SU-DHL-6 (cell line): Measurements from ENCODE around the gene ORAI3.

Experiments used
- H2AFZ ChIP-seq: fragments of 200-600 bp; sonication (generic); 2 replicates; pipeline ENCODE4 v1.6.1; 2014; ENCODE audit warnings: low read depth, mild to moderate bottlenecking, moderate library complexity, mixed read lengths, antibody characterized with exemption, low read length; ENCODE audit not compliant: severe bottlenecking
- H3F3A ChIP-seq: fragments of 200-600 bp; shearing (Covaris generic); 2 replicates; pipeline ENCODE4 v1.6.0; 2016; ENCODE audit warnings: antibody characterized with exemption, mild to moderate bottlenecking; ENCODE audit not compliant: insufficient read depth
- H3K27ac ChIP-seq: fragments of 200-600 bp; sonication (generic); 2 replicates; pipeline ENCODE4 v1.5.1; 2016; ENCODE audit warnings: low read depth, mild to moderate bottlenecking, low read length, moderate library complexity, mixed read lengths
- H3K27me3 ChIP-seq: fragments of 200-600 bp; sonication (generic), shearing (Covaris generic); 2 replicates; pipeline ENCODE4 v1.6.0; 2014; ENCODE audit warnings: mild to moderate bottlenecking, low read length
- H3K36me3 ChIP-seq: fragments of 200-600 bp; sonication (generic); 2 replicates; pipeline ENCODE4 v1.6.1; 2014; ENCODE audit warnings: mild to moderate bottlenecking, low read length, mixed read lengths
- H3K4me2 ChIP-seq: fragments of 300-600, 200-600 bp; shearing (Covaris generic), sonication (generic); 2 replicates; pipeline ENCODE4 v1.6.0; 2014; ENCODE audit warnings: low read length, low read depth, mild to moderate bottlenecking; ENCODE audit not compliant: poor library complexity, severe bottlenecking
- H3K4me3 ChIP-seq: fragments of 200-600 bp; sonication (generic); 2 replicates; pipeline ENCODE4 v1.5.1; 2014; ENCODE audit warnings: antibody characterized with exemption, low read length, mild to moderate bottlenecking, mixed read lengths; ENCODE audit not compliant: insufficient read depth, poor library complexity, severe bottlenecking
- H3K79me2 ChIP-seq: fragments of 200-600 bp; sonication (generic); 2 replicates; pipeline ENCODE4 v1.6.1; 2014; ENCODE audit warnings: mild to moderate bottlenecking, low read length, moderate library complexity; ENCODE audit not compliant: insufficient read depth
- H3K9ac ChIP-seq: fragments of 200-600 bp; sonication (generic); 2 replicates; pipeline ENCODE4 v1.7.0; 2014; ENCODE audit warnings: mild to moderate bottlenecking, low read length
- H3K9me2 ChIP-seq: fragments of 200-600 bp; sonication (generic); replicated peaks from 2 replicates; pipeline ENCODE4 v1.6.1; 2014; ENCODE audit warnings: low read length; ENCODE audit not compliant: insufficient read depth
- H3K9me3 ChIP-seq: fragments of 200-600 bp; sonication (generic); 2 replicates; pipeline ENCODE4 v1.6.1; 2014; ENCODE audit warnings: low read length, mixed read lengths; ENCODE audit not compliant: insufficient read depth
- H4K20me1 ChIP-seq: fragments of 200-600 bp; sonication (generic); 2 replicates; pipeline ENCODE4 v1.6.1; 2014; ENCODE audit warnings: low read depth, mild to moderate bottlenecking, antibody characterized with exemption, low read length, moderate library complexity, mixed read lengths
- EZH2phosphoT487 ChIP-seq: fragments of 200-600 bp; sonication (generic), shearing (Covaris generic); conservative IDR thresholded peaks from 2 replicates; pipeline ENCODE4 v1.6.1; 2018; ENCODE audit warnings: mild to moderate bottlenecking, antibody characterized with exemption, low read length, moderate library complexity, mixed read lengths
- TF ChIP-seq, protein P1 (sequence below): fragments of 200-600 bp; sonication (generic); IDR thresholded peaks from one replicate; pipeline ENCODE4 v1.5.1; 2017; ENCODE audit warnings: antibody characterized with exemption, mild to moderate bottlenecking, low read length, moderate library complexity; ENCODE audit not compliant: insufficient read depth, poor library complexity, severe bottlenecking

The ORAI3 gene

DNA sequence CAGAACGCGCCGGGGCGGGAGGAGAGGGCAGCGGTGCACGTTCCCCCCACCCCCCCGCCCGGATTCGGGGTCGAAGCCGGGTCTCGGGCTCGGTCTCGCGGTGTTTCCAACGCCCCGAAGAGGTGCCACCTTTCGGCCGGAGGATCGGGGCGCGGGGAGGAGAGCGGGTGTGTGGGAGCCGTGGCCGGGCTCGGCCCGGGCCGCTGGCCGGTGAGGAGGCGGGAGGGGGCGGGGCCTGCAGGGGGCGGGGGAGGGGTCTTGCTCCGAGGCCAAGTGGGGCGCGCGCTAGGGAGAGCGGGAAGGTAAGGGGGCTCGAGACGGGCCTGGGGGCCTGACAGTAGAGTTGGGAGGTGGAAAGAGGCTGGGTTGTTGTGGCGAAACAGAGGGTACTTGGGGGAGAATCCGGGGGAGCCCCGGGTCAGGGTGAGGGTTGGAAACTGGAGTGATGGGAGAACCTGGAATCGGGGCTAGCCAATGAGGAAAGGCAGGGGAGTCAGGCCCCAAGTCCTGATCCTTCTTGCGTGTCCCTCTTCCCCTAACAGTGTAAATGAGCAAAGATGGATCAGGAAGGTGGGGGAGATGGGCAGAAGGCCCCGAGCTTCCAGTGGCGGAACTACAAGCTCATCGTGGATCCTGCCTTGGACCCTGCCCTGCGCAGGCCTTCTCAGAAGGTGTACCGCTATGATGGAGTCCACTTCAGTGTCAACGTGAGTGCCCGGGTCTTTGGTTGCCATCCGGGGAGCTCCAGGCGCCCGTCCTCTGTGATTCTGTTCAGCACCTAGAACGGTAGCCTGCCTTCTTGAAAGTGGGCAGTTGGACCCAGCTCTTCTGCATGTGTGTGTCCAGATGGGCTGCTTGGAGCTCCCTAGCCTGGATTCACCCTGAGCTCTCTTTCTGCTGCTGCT is 9.6 kb downstream of the ORAI3 start:
- peak overlapping the region; percentile 93 for H3K9ac ChIP-seq
- peak overlapping the region; percentile 72 for H3K4me2 ChIP-seq
- peaks cover 14% of the 10 kb centered on the region; the same call in 1 of the 2 replicates for H3K36me3 ChIP-seq
- no peak overlapping the region for H2AFZ ChIP-seq
- TF ChIP-seq, protein P1, sequence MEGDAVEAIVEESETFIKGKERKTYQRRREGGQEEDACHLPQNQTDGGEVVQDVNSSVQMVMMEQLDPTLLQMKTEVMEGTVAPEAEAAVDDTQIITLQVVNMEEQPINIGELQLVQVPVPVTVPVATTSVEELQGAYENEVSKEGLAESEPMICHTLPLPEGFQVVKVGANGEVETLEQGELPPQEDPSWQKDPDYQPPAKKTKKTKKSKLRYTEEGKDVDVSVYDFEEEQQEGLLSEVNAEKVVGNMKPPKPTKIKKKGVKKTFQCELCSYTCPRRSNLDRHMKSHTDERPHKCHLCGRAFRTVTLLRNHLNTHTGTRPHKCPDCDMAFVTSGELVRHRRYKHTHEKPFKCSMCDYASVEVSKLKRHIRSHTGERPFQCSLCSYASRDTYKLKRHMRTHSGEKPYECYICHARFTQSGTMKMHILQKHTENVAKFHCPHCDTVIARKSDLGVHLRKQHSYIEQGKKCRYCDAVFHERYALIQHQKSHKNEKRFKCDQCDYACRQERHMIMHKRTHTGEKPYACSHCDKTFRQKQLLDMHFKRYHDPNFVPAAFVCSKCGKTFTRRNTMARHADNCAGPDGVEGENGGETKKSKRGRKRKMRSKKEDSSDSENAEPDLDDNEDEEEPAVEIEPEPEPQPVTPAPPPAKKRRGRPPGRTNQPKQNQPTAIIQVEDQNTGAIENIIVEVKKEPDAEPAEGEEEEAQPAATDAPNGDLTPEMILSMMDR: no peak
- no peak for TF ChIP-seq EZH2phosphoT487
- peak overlapping the region; percentile 87; the same call in 1 of the 2 replicates for H3K27ac ChIP-seq
- no peaks in the 10 kb centered on the region for H3K9me3 ChIP-seq
- H3K4me3 ChIP-seq: peak overlapping the region; percentile 80
- peaks cover 9% of the 10 kb centered on the region; the same call in 1 of the 2 replicates for H3F3A ChIP-seq
- no peaks in the 10 kb centered on the region for H4K20me1 ChIP-seq
- H3K9me2 ChIP-seq: no peaks in the 10 kb centered on the region
- H3K27me3 ChIP-seq: no peaks in the 10 kb centered on the region
- peaks cover 9% of the 10 kb centered on the region for H3K79me2 ChIP-seq

- no peaks in the 10 kb centered on the region for H3K9me3 ChIP-seq
- H3K36me3 ChIP-seq: peaks cover 14% of the 10 kb centered on the region; the same call in 1 of the 2 replicates
- no peak overlapping the region for H2AFZ ChIP-seq
- H3F3A ChIP-seq: 0 out of 2 replicates have a peak, but pooled peaks cover 4% of the 10 kb centered on the region
- H4K20me1 ChIP-seq: no peaks in the 10 kb centered on the region
- H3K4me2 ChIP-seq: no peak overlapping the region
- no peak overlapping the region for H3K27ac ChIP-seq
- H3K27me3 ChIP-seq: no peaks in the 10 kb centered on the region
- no peak overlapping the region for H3K9ac ChIP-seq
- no peak overlapping the region for H3K4me3 ChIP-seq
- no peaks in the 10 kb centered on the region for H3K9me2 ChIP-seq
- peaks cover 9% of the 10 kb centered on the region for H3K79me2 ChIP-seq
- TF ChIP-seq, protein P1: no peak
These were observed 12.5 kb downstream of the ORAI3 start for GRCh38 chr16:30961384-30961783.

DNA sequence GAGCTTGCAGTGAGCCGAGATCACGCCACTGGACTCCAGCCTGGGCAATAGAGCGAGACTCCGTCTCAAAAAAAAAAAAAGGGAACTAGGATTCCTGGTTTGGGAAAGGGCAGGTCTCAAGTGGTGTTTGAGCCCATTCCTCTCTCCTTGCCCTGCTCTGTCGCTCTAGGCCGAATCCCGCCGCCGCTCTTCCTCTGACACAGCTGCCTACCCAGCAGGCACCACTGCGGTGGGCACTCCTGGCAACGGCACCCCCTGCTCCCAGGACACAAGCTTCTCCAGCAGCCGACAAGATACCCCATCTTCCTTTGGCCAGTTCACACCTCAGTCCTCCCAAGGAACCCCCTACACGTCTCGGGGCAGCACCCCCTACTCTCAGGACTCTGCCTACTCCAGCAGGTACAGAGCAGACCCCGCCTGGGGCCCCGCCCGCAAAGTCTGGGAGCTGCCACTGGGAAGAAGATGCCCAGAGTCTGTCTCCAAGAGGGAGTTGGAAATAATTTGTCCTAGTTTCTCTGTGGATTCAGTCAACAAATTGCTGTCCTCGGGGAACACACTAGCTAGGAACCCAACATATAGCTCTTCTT is 15.2 kb downstream of the ORAI3 start:
- Histone ChIP-seq H3K27me3 (no peaks in the 10 kb centered on the region), H3K36me3 (peaks cover 14% of the 10 kb centered on the region; the same call in 1 of the 2 replicates), H3K4me2 (no peak overlapping the region), H3K27ac (no peak overlapping the region), H3F3A (0 out of 2 replicates have a peak, but pooled peaks cover 2% of the 10 kb centered on the region), H3K9me3 (no peaks in the 10 kb centered on the region), H4K20me1 (no peaks in the 10 kb centered on the region), H3K79me2 (peaks cover 2% of the 10 kb centered on the region), H3K9me2 (no peaks in the 10 kb centered on the region), H2AFZ (no peak overlapping the region), H3K4me3 (no peak overlapping the region), H3K9ac (no peak overlapping the region)
- TF ChIP-seq EZH2phosphoT487: no peak
- TF ChIP-seq, protein P1: no peak
